CD4-positive, alpha-beta T cell (primary cell): ENCODE data around the gene TNK2. TPM values are rescaled to one million over a fixed set of nuclear protein-coding genes. Genes with fewer than 3 reads are reported as not detected.

Experiments used
- ATAC-seq: fragments of 200-7000 bp; cut with Tn5 transposase; one replicate; pipeline ENCODE4 v1.10.0; 2022; ENCODE audit warnings: mild to moderate bottlenecking; ENCODE audit not compliant: poor library complexity
- CTCF ChIA-PET: fragments of 350-600 bp; sonication (Branson Sonifier 250); formaldehyde crosslinking; loops from one replicate; lab custom pipeline; 2021; ENCODE audit warnings: antibody characterized with exemption, inconsistent platforms; lab: Charles Lee
- POLR2A ChIA-PET: fragments of 350-600 bp; sonication (Branson Sonifier 250); formaldehyde crosslinking; loops from one replicate; lab custom pipeline; 2021; ENCODE audit warnings: antibody characterized with exemption, inconsistent platforms; lab: Charles Lee
- DNase-seq, 14 experiments: peaks; one replicate each; pipeline ENCODE4 v3.0.0-alpha.2; 2013 to 2020; ENCODE audit warnings: mixed read lengths in 2 of 14
- H3K27ac ChIP-seq, 2 donors: one replicate each; pipeline versions ENCODE4 v1.5.1 to v1.7.0; 2013; ENCODE audit warnings: low read length in 2 of 2, low read depth in 1 of 2, mild to moderate bottlenecking in 1 of 2
- H3K27me3 ChIP-seq, 2 experiments: 1 replicate in 1 of 2; 2 replicates in 1 of 2; pipeline versions ENCODE4 v1.6.1 to v1.7.0; 2013; ENCODE audit warnings: low read length in 2 of 2, control low read depth in 1 of 2, mild to moderate bottlenecking in 1 of 2, moderate library complexity in 1 of 2; ENCODE audit not compliant: insufficient read depth in 2 of 2, control insufficient read depth in 1 of 2
- H3K36me3 ChIP-seq: one replicate; pipeline ENCODE4 v1.6.1; 2013; ENCODE audit warnings: low read length, control low read depth; ENCODE audit not compliant: insufficient read depth
- H3K4me1 ChIP-seq: one replicate; pipeline ENCODE4 v1.6.1; 2013; ENCODE audit warnings: low read length, control low read depth; ENCODE audit not compliant: insufficient read depth
- H3K4me3 ChIP-seq: one replicate; pipeline ENCODE4 v1.5.1; 2013; ENCODE audit warnings: mild to moderate bottlenecking, low read length, moderate library complexity
- H3K9me3 ChIP-seq, 2 experiments: 1 replicate in 1 of 2; 2 replicates in 1 of 2; pipeline versions ENCODE4 v1.6.1 to v1.7.0; 2013; ENCODE audit warnings: low read length in 2 of 2, mild to moderate bottlenecking in 2 of 2, control low read depth in 1 of 2, moderate library complexity in 1 of 2; ENCODE audit not compliant: control insufficient read depth in 1 of 2, insufficient read depth in 1 of 2
- H3K27ac Mint-ChIP-seq: one replicate; pipeline ENCODE4 v1.8.0; 2020; ENCODE audit warnings: mixed read lengths
- H3K27me3 Mint-ChIP-seq: one replicate; pipeline ENCODE4 v1.8.0; 2021; ENCODE audit warnings: mixed read lengths
- H3K36me3 Mint-ChIP-seq: one replicate; pipeline ENCODE4 v1.8.0; 2021; ENCODE audit warnings: low read depth, mixed read lengths
- H3K4me1 Mint-ChIP-seq: one replicate; pipeline ENCODE4 v1.8.0; 2021; ENCODE audit warnings: low read depth, mixed read lengths
- H3K4me3 Mint-ChIP-seq: one replicate; pipeline ENCODE4 v1.8.0; 2020; ENCODE audit warnings: mild to moderate bottlenecking, mixed read lengths
- H3K9me3 Mint-ChIP-seq: one replicate; pipeline ENCODE4 v1.8.0; 2020; ENCODE audit warnings: mixed read lengths
- CTCF ChIP-seq: fragments of 200-600 bp; IDR thresholded peaks from one replicate; pipeline ENCODE4 v1.8.0; 2022; ENCODE audit warnings: antibody characterized with exemption, mild to moderate bottlenecking
- intact Hi-C, 2 experiments: fragments of 100-400 bp; cut with DNase I in 1 of 2; cut with micrococcal nuclease in 1 of 2; formaldehyde crosslinking; loops; one replicate each; pipeline versions ENCODE4 v1.15.1 to v1.9.0; 2023 to 2025; cut with DNase I, micrococcal nuclease
- total RNA-seq, 174 experiments: library from RNA in 2 of 174; stranded (reverse) in 2 of 174; gene quantifications; one replicate each; pipeline ENCODE4 v1.2.3 and lab custom pipeline; 2021 to 2026

Gene TNK2
- total RNA-seq, 2 experiments from 2014 or later = 161 to 171 TPM

- Mint-ChIP-seq H3K27ac (peak overlapping the region; percentile 30), H3K27me3 (no peaks in the 10 kb centered on the region), H3K36me3 (peaks cover 24% of the 10 kb centered on the region), H3K9me3 (no peaks in the 10 kb centered on the region), H3K4me3 (no peak overlapping the region), H3K4me1 (peaks cover 35% of the 10 kb centered on the region)
- CTCF ChIA-PET = interaction anchor here (0.8 to 5.2 kb wide), 5 partner anchors 13 to 42 kb away, joined by 3 to 91 read pairs (median 28); partner anchors contain the start of gene TNK2
- POLR2A ChIA-PET = interaction anchor here (1.1 to 5.9 kb wide), 3 partner anchors 13 to 1221 kb away, joined by 3 to 231 read pairs (median 52); partner anchors contain the start of genes LSG1 and TNK2
- TF ChIP-seq CTCF = no peak
- DNase-seq = no peak
- intact Hi-C loops = no loop called here
- H3K9me3 ChIP-seq = no peaks in the 10 kb centered on the region
- no peak overlapping the region for H3K4me3 ChIP-seq
- peaks cover 12% of the 10 kb centered on the region for H3K36me3 ChIP-seq
- no peak for ATAC-seq
- no peak overlapping the region for H3K27ac ChIP-seq
- no peaks in the 10 kb centered on the region for H3K27me3 ChIP-seq
- H3K4me1 ChIP-seq = peaks cover 64% of the 10 kb centered on the region
Measured at GRCh38 chr3:195893516-195893915, 14.8 kb downstream of the TNK2 start.

GRCh38 chr3:195893044-195893395 is 15.3 kb downstream of the TNK2 start:
- CTCF ChIA-PET = interaction anchor here (0.8 to 5.2 kb wide), 4 partner anchors 14 to 42 kb away, joined by 3 to 91 read pairs (median 46); partner anchors contain the start of gene TNK2
- Mint-ChIP-seq H3K4me1 (peaks cover 30% of the 10 kb centered on the region), H3K27ac (peak overlapping the region; percentile 30), H3K36me3 (peaks cover 27% of the 10 kb centered on the region), H3K9me3 (no peaks in the 10 kb centered on the region), H3K27me3 (no peaks in the 10 kb centered on the region), H3K4me3 (no peak overlapping the region)
- no peak for DNase-seq
- peaks cover 59% of the 10 kb centered on the region for H3K4me1 ChIP-seq
- no peak overlapping the region for H3K27ac ChIP-seq
- no peak for ATAC-seq
- H3K4me3 ChIP-seq = no peak overlapping the region
- POLR2A ChIA-PET = interaction anchor here (5.7 to 5.9 kb wide), 2 partner anchors 13 to 21 kb away, joined by 52 to 231 read pairs; partner anchors contain the start of gene TNK2
- no peak for TF ChIP-seq CTCF
- H3K27me3 ChIP-seq = no peaks in the 10 kb centered on the region
- no peaks in the 10 kb centered on the region for H3K9me3 ChIP-seq
- intact Hi-C loops = no loop called here
- H3K36me3 ChIP-seq = peaks cover 17% of the 10 kb centered on the region

GRCh38 chr3:195892105-195893043 is 16.0 kb downstream of the TNK2 start:
- DNase-seq (no peak), ATAC-seq (no peak)
- H3K36me3 ChIP-seq = peaks cover 22% of the 10 kb centered on the region
- CTCF ChIA-PET = interaction anchor here (2.3 to 4.8 kb wide), 2 partner anchors 22 to 29 kb away, joined by 12 to 79 read pairs; no protein-coding TSS in a partner anchor
- no peaks in the 10 kb centered on the region for H3K9me3 ChIP-seq
- peaks cover 54% of the 10 kb centered on the region for H3K4me1 ChIP-seq
- H3K27me3 ChIP-seq = no peaks in the 10 kb centered on the region
- peaks cover 24% of the 10 kb centered on the region for H3K4me1 Mint-ChIP-seq
- H3K9me3 Mint-ChIP-seq = no peaks in the 10 kb centered on the region
- H3K4me3 ChIP-seq = no peak overlapping the region
- H3K27me3 Mint-ChIP-seq = no peaks in the 10 kb centered on the region
- H3K4me3 Mint-ChIP-seq = no peak overlapping the region
- H3K27ac ChIP-seq = no peak overlapping the region
- peaks cover 32% of the 10 kb centered on the region for H3K36me3 Mint-ChIP-seq
- intact Hi-C loops = no loop called here
- H3K27ac Mint-ChIP-seq = peak overlapping the region; percentile 30
- no peak for TF ChIP-seq CTCF
- POLR2A ChIA-PET = interaction anchor here (5.9 kb wide), 1 partner anchor 21 kb away, joined by 52 read pairs; no protein-coding TSS in a partner anchor
